ENCODE data around the gene ZBTB47.

The ZBTB47 gene

GRCh38 chr3:42712688-42713372 is 59.3 kb downstream of the ZBTB47 start:
- no peak for DNase-seq (ENCODE audit: low spot score)

- no peak for DNase-seq (ENCODE audit: low spot score)
Measured at GRCh38 chr3:42713747-42714146, 60.2 kb downstream of the ZBTB47 start.

GRCh38 chr3:42714171-42714852 is 60.8 kb downstream of the ZBTB47 start:
- no peak for DNase-seq (ENCODE audit: low spot score)

Measured in hematopoietic multipotent progenitor cell treated with erythropoietin and hydrocortisone succinate and interleukin-3 and kit ligand, for 17 days (in vitro differentiated cells).